A549 (cell line): ENCODE results near the gene PBX3. TPM values are rescaled to one million over a fixed set of nuclear protein-coding genes. Genes with fewer than 3 reads are reported as not detected.

Experiments used
- ATAC-seq, 2 experiments: fragments of 200-7000 bp in 1 of 2; fragments of >200 bp in 1 of 2; cut with Nextera tagmentation in 1 of 2; cut with Tn5 transposase in 1 of 2; 3 replicates each; pipeline versions ENCODE4 v1.8.0 to v1.9.1; 2018 to 2020; ENCODE audit warnings: mild to moderate bottlenecking in 1 of 2, moderate library complexity in 1 of 2
- CTCF ChIA-PET: fragments of 300-600 bp; sonication (Branson Sonifier 250); formaldehyde crosslinking; extraction: SDS; loops from one replicate; lab custom pipeline; 2021; ENCODE audit warnings: antibody characterized with exemption, inconsistent platforms; lab: Yijun Ruan, JAX
- POLR2A ChIA-PET: fragments of 350-600 bp; formaldehyde crosslinking; extraction: SDS; loops from one replicate; lab custom pipeline; 2021; ENCODE audit warnings: antibody characterized with exemption, inconsistent platforms; lab: Yijun Ruan, JAX
- DNase-seq, 2 experiments: peaks; one replicate each; pipeline versions ENCODE4 v3.0.0 to v3.0.0-alpha.2; 2011 to 2016; ENCODE audit warnings: low read depth in 1 of 2, low spot score in 1 of 2
- FAIRE-seq: peaks from 2 replicates; lab custom pipeline; 2011; peaks lifted over from hg19 to GRCh38; lab: Jason Lieb, UNC
- H3K27ac ChIP-seq, 2 experiments: fragments of >200 bp; sonication (Bioruptor Twin); formaldehyde crosslinking; 3 replicates each; pipeline ENCODE4 v1.5.1; 2016 to 2017
- H3K4me1 ChIP-seq: fragments of >200 bp; sonication (Bioruptor Twin); formaldehyde crosslinking; 3 replicates; pipeline ENCODE4 v1.6.1; 2016
- H3K4me2 ChIP-seq: fragments of >200 bp; sonication (Bioruptor Twin); formaldehyde crosslinking; 3 replicates; pipeline ENCODE4 v1.6.1; 2016
- H3K4me3 ChIP-seq: fragments of >200 bp; sonication (Bioruptor Twin); formaldehyde crosslinking; 3 replicates; pipeline ENCODE4 v1.5.1; 2016
- H3K9me3 ChIP-seq: fragments of >200 bp; sonication (Bioruptor Twin); formaldehyde crosslinking; 3 replicates; pipeline ENCODE4 v1.6.1; 2016
- CEBPB ChIP-seq, 2 experiments: fragments of >200 bp in 1 of 2; sonication (Bioruptor Twin) in 1 of 2; formaldehyde crosslinking in 1 of 2; IDR thresholded peaks; 2 replicates each; pipeline ENCODE4 v1.6.1; 2012 to 2016
- CHD4 ChIP-seq: fragments of 200-600 bp; sonication (generic); IDR thresholded peaks from 2 replicates; pipeline ENCODE4 v1.6.1; 2016; ENCODE audit warnings: antibody characterized with exemption, mild to moderate bottlenecking, borderline replicate concordance
- HEYL ChIP-seq: fragments of 250-450 bp; sonication (Bioruptor Pico); IDR thresholded peaks from 2 replicates; pipeline ENCODE4 v1.8.0; 2021; ENCODE audit warnings: mild to moderate bottlenecking, moderate library complexity
- HOXB13 ChIP-seq: fragments of 250-450 bp; sonication (Bioruptor Pico); IDR thresholded peaks from 2 replicates; pipeline ENCODE4 v1.5.0; 2020; ENCODE audit warnings: low read depth, mild to moderate bottlenecking, moderate library complexity
- HOXB5 ChIP-seq: fragments of 250-450 bp; sonication (Bioruptor Pico); IDR thresholded peaks from 2 replicates; pipeline ENCODE4 v1.5.0; 2020; ENCODE audit warnings: mild to moderate bottlenecking, moderate library complexity
- JUNB ChIP-seq: fragments of >200 bp; sonication (Bioruptor Twin); formaldehyde crosslinking; IDR thresholded peaks from 2 replicates; pipeline ENCODE4 v1.6.1; 2016
- MAFK ChIP-seq: fragments of 450-650 bp; IDR thresholded peaks from 2 replicates; pipeline ENCODE4 v1.6.1; 2014; ENCODE audit not compliant: partially characterized antibody
- MYC ChIP-seq: IDR thresholded peaks from 2 replicates; pipeline ENCODE4 v1.6.1; 2012; ENCODE audit warnings: mild to moderate bottlenecking, inconsistent platforms, low read length, improper control_type of control experiment, borderline replicate concordance
- NFE2L2 ChIP-seq: fragments of 150-350 bp; conservative IDR thresholded peaks from 2 replicates; pipeline ENCODE4 v1.6.1; 2014; ENCODE audit warnings: low read length
- RCOR1 ChIP-seq: fragments of 150-350 bp; IDR thresholded peaks from 2 replicates; pipeline ENCODE4 v1.6.1; 2014; ENCODE audit warnings: antibody characterized with exemption, low read length, low read depth
- RFX5 ChIP-seq: fragments of 450-650 bp; IDR thresholded peaks from 2 replicates; pipeline ENCODE4 v1.7.1; 2014; ENCODE audit warnings: antibody characterized with exemption, mild to moderate bottlenecking, moderate library complexity
- SMC3 ChIP-seq: fragments of >200 bp; sonication (Bioruptor Twin); formaldehyde crosslinking; IDR thresholded peaks from 3 replicates; pipeline ENCODE4 v1.6.1; 2018; ENCODE audit warnings: inconsistent platforms
- SREBF2 ChIP-seq: fragments of 450-650 bp; IDR thresholded peaks from 2 replicates; pipeline ENCODE4 v1.6.1; 2014; ENCODE audit warnings: mild to moderate bottlenecking, moderate library complexity
- WGBS: methylation state at CpG from one replicate; pipeline ENCODE4 v1.1.6; 2017; ENCODE audit errors: missing lambda C conversion rate; 5-methylcytosine and 5-hydroxymethylcytosine counted together
- polyA plus RNA-seq, 4 experiments: library from polyadenylated mRNA; depleted of rRNA in 3 of 4; stranded (reverse); fragments of >200 nt; fragmentation: RNase III in 1 of 4; extraction: RNeasy Plus Mini Kit Qiagen cat#74134 plus additional on column Dnase treatment in 1 of 4; gene quantifications; 2 replicates in 3 of 4; 3 replicates in 1 of 4; pipeline ENCODE4 v1.2.3, GENCODE V29; 2011 to 2017
- TF ChIP-seq, protein P1 (sequence below): IDR thresholded peaks from 2 replicates; pipeline ENCODE4 v1.6.1; 2012
- TF ChIP-seq, protein P2 (sequence below): fragments of >200 bp; sonication (Bioruptor Twin); formaldehyde crosslinking; IDR thresholded peaks from 3 replicates; pipeline ENCODE4 v1.6.1; 2016
- TF ChIP-seq, protein P3 (sequence below): IDR thresholded peaks from 2 replicates; pipeline ENCODE4 v1.6.1; 2012; ENCODE audit warnings: low read depth, borderline replicate concordance
- TF ChIP-seq, protein P4 (sequence below): fragments of 250-450 bp; sonication (Bioruptor Pico); IDR thresholded peaks from 2 replicates; pipeline ENCODE4 v1.5.0; 2021; ENCODE audit warnings: mild to moderate bottlenecking, moderate library complexity, borderline replicate concordance

PBX3 gene
- polyA plus RNA-seq, 2 of the 4 experiments (the other 2 are of a cell fraction), result 10.7 to 23.5 TPM

DNA sequence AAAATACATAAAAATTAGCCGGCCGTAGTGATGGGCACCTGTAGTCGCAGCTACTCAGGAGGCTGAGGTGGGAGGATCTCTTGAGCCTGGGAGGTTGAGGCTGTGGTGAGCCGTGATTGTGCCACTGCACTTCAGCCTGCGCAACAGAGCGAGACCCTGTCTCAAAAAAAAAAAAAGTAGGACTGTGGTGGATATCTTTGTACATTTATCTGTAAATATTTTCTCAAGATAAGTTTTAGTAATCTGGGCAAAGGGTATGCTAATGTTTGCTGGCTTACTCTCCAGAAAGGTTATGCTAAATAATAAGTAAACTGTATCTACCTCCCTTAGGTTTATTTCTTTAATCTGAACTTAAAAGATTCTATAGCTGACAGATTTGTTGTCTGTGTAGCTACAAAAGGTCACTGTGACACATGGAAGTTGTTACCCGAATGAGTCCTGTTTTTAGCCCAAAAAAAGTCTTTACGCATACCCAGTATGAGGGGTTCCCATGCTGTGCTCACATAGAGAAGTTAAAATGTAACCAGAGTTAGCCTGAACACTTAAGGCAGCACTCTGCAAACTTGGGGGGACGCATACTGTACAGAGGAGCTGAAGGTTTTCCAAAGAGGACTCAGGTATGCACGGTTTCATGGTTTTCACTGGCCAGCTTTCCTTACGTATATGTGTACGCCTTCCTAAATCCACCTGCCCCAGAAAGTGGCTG lies 206.3 kb downstream of the PBX3 start:
- no peak for TF ChIP-seq HOXB13 (CRISPR knock-in tag)
- no peak for TF ChIP-seq CHD4
- 94% methylated on average over 12 of the region's 12 CpGs for WGBS
- Histone ChIP-seq H3K4me3 (no peak overlapping the region), H3K27ac (no peak overlapping the region), H3K9me3 (no peaks in the 10 kb centered on the region), H3K4me2 (no peak overlapping the region), H3K4me1 (no peaks in the 10 kb centered on the region)
- ChIA-PET CTCF (no interaction called here), POLR2A (no interaction called here)
- ATAC-seq (no peak), FAIRE-seq (no peak), DNase-seq (no peak)

DNA sequence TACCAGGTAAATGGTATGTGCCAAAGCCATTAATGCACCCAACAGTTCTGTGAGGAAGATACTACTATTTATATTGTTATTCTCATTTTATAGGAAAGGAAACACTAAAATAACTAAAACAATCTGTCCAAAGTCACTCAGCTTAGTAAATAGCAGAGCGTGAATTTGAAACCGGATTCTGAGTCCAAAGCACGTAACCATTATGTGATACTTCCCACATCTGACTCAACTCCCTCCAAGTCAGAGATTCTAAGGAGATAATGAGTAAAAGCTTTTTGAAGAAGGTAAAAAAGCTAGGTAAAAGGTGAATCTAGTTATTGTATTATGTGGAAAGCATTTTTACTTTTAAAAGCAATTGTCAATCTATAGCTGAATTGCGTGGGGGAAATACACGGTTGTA lies 208.9 kb downstream of the PBX3 start:
- CTCF ChIA-PET, result no interaction called here
- H3K27ac ChIP-seq, result no peak overlapping the region
- H3K4me3 ChIP-seq, result no peak overlapping the region
- WGBS, result 95% methylated on average over 5 of the region's 5 CpGs
- no peak overlapping the region for H3K4me2 ChIP-seq
- DNase-seq, result no peak
- H3K4me1 ChIP-seq, result no peaks in the 10 kb centered on the region
- no peak for FAIRE-seq
- no peak for ATAC-seq
- POLR2A ChIA-PET, result no interaction called here
- TF ChIP-seq MAFK, result no peak
- no peak for TF ChIP-seq HOXB5 (CRISPR knock-in tag)
- TF ChIP-seq, protein P1, sequence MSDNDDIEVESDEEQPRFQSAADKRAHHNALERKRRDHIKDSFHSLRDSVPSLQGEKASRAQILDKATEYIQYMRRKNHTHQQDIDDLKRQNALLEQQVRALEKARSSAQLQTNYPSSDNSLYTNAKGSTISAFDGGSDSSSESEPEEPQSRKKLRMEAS, result no peak
- no peak for TF ChIP-seq CEBPB (IDR thresholded peaks at IDR 0.05)
- TF ChIP-seq JUNB, result no peak
- TF ChIP-seq RCOR1, result no peak
- TF ChIP-seq SMC3, result no peak
- TF ChIP-seq, all 56 proteins: peak for 0
- H3K9me3 ChIP-seq, result no peaks in the 10 kb centered on the region

DNA sequence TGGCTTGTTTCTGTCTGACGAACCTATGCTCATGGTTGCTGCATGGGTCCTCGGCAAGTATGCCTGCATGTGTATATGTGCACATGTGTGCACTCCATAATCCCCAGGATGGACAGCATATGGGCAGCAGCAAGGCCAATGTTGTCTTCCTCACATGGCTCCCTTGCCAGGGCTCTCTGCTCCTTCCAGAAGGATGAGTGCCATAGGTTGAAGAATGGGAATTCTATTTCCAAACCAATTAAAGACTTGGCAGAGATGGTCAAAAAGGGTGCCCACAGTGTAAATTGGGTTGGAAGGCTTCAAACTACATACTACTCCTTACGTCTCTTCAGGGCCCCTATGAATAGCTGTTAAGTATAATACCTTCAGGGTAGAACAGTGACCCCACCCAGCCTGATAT lies 212.1 kb downstream of the PBX3 start:
- Histone ChIP-seq H3K4me1 (no peaks in the 10 kb centered on the region), H3K4me3 (no peak overlapping the region), H3K27ac (no peak overlapping the region), H3K9me3 (no peaks in the 10 kb centered on the region), H3K4me2 (no peak overlapping the region)
- 87% methylated on average over 3 of the region's 3 CpGs for WGBS
- TF ChIP-seq, protein P2, sequence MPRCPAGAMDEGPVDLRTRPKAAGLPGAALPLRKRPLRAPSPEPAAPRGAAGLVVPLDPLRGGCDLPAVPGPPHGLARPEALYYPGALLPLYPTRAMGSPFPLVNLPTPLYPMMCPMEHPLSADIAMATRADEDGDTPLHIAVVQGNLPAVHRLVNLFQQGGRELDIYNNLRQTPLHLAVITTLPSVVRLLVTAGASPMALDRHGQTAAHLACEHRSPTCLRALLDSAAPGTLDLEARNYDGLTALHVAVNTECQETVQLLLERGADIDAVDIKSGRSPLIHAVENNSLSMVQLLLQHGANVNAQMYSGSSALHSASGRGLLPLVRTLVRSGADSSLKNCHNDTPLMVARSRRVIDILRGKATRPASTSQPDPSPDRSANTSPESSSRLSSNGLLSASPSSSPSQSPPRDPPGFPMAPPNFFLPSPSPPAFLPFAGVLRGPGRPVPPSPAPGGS, result no peak
- TF ChIP-seq, protein P3, sequence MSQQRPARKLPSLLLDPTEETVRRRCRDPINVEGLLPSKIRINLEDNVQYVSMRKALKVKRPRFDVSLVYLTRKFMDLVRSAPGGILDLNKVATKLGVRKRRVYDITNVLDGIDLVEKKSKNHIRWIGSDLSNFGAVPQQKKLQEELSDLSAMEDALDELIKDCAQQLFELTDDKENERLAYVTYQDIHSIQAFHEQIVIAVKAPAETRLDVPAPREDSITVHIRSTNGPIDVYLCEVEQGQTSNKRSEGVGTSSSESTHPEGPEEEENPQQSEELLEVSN, result no peak
- TF ChIP-seq MYC, result no peak
- no peak for TF ChIP-seq NFE2L2
- TF ChIP-seq SREBF2, result no peak
- FAIRE-seq (no peak), DNase-seq (no peak), ATAC-seq (no peak)
- POLR2A ChIA-PET, result no interaction called here
- CTCF ChIA-PET, result interaction anchor here (0.6 kb wide), 1 partner anchor 212 kb away, joined by 3 read pairs; no protein-coding TSS in a partner anchor

DNA sequence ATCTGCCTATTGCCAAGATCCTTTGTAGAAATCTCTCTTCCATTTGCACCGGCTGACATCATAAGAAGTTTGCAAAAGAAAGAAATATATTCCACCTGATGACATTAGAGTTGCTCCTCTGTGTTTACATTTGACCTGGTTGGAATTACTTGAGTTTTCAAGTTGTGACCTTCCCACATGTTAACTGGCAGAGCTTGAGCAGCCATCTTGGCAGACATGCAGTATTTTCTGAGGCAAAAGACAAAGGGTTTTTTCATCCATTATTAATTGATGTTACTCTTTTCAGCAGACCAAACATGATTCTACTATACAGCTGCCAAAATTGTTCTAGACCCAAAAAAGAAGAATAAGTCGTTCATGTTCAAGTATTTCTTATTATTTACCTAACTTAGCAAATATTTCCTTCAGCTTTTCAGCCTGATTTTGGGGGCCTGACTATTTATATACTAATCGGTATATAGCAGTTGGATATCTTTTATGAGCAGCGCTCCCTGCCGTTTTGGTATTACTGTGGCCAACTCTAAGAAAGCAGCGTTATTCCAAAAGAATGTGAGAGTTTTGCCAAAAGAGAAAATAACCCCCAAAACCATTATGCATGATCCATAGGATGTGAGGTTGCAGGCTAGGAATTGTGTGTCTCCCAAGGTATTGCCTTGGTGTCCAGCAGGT lies 212.9 kb downstream of the PBX3 start:
- TF ChIP-seq RFX5, result no peak
- TF ChIP-seq, protein P4, sequence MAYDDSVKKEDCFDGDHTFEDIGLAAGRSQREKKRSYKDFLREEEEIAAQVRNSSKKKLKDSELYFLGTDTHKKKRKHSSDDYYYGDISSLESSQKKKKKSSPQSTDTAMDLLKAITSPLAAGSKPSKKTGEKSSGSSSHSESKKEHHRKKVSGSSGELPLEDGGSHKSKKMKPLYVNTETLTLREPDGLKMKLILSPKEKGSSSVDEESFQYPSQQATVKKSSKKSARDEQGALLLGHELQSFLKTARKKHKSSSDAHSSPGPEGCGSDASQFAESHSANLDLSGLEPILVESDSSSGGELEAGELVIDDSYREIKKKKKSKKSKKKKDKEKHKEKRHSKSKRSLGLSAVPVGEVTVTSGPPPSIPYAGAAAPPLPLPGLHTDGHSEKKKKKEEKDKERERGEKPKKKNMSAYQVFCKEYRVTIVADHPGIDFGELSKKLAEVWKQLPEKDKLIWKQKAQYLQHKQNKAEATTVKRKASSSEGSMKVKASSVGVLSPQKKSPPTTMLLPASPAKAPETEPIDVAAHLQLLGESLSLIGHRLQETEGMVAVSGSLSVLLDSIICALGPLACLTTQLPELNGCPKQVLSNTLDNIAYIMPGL (CRISPR knock-in tag), result no peak
- TF ChIP-seq MAFK, result no peak
- no peak for TF ChIP-seq HEYL (CRISPR knock-in tag)
- FAIRE-seq, result no peak
- Histone ChIP-seq H3K9me3 (no peaks in the 10 kb centered on the region), H3K4me2 (no peak overlapping the region), H3K27ac (no peak overlapping the region), H3K4me1 (no peaks in the 10 kb centered on the region), H3K4me3 (no peak overlapping the region)
- POLR2A ChIA-PET, result no interaction called here
- 89% methylated on average over 6 of the region's 6 CpGs for WGBS
- CTCF ChIA-PET, result no interaction called here
- DNase-seq, result no peak
- no peak for ATAC-seq
